Right lobe of liver (tissue), 6 donors: ENCODE data around the gene PLEKHA1. TPM values are rescaled to one million over a fixed set of nuclear protein-coding genes. Genes with fewer than 3 reads are reported as not detected.

Source experiments
- ATAC-seq, 4 donors: fragments of 200-7000 bp; cut with Tn5 transposase; one replicate each; pipeline ENCODE4 v1.9.1; 2020; ENCODE audit warnings: mild to moderate bottlenecking in 4 of 4, moderate library complexity in 4 of 4
- DNase-seq, 3 donors: peaks; one replicate each; pipeline ENCODE4 v3.0.0-alpha.2; 2020
- H3K27ac ChIP-seq, 3 donors: fragments of 200-600 bp; one replicate each; pipeline ENCODE4 v1.8.0; 2022
- H3K27me3 ChIP-seq, 2 donors: fragments of 200-600 bp; one replicate each; pipeline ENCODE4 v1.8.0; 2022
- H3K36me3 ChIP-seq, 4 donors: fragments of 200-600 bp; sonication (generic) in 1 of 4; one replicate each; pipeline versions ENCODE4 v1.5.1 to v1.8.0; 2017 to 2022; ENCODE audit warnings: control low read depth in 1 of 4
- H3K4me1 ChIP-seq, 4 donors: fragments of 200-600 bp; sonication (generic) in 1 of 4; one replicate each; pipeline versions ENCODE4 v1.5.1 to v1.8.0; 2017 to 2022; ENCODE audit warnings: control low read depth in 1 of 4
- H3K4me3 ChIP-seq, 3 donors: fragments of 200-600 bp; one replicate each; pipeline ENCODE4 v1.8.0; 2022
- H3K9me3 ChIP-seq, 4 donors: fragments of 200-600 bp; sonication (generic) in 1 of 4; one replicate each; pipeline versions ENCODE4 v1.5.1 to v1.8.0; 2017 to 2022; ENCODE audit warnings: control low read depth in 1 of 4
- POLR2A ChIP-seq: fragments of 450-650 bp; IDR thresholded peaks from one replicate; pipeline ENCODE4 v1.6.1; 2017; ENCODE audit warnings: antibody characterized with exemption, mild to moderate bottlenecking
- WGBS: methylation state at CpG from one replicate; pipeline ENCODE4 v1.1.6; 2018; ENCODE audit warnings: low coverage, low lambda C conversion rate; ENCODE audit not compliant: insufficient coverage; ENCODE audit errors: missing lambda C conversion rate; 5-methylcytosine and 5-hydroxymethylcytosine counted together
- intact Hi-C, 2 donors: fragments of 100-400 bp; cut with DNase I; formaldehyde crosslinking; loops; one replicate each; pipeline versions ENCODE4 v1.11.2 to v1.14.1; 2022
- total RNA-seq, 6 experiments: library from RNA; depleted of rRNA in 2 of 6; stranded (reverse); fragments of >200 nt in 2 of 6; fragmentation: NEBNext Ultra II Directional in 3 of 6; extraction: Animal tissue kit (Norgen Biotek cat#: 25700) in 3 of 6; gene quantifications; one replicate each; pipeline versions ENCODE4 v1.1.0 to v1.2.4, GENCODE V29; 2016 to 2023
- TF ChIP-seq, protein P1 (sequence below), 4 donors: fragments of 200-600 bp in 3 of 4; fragments of 450-650 bp in 1 of 4; IDR thresholded peaks; one replicate each; pipeline versions ENCODE4 v1.5.1 to v1.8.0; 2016 to 2022; ENCODE audit warnings: antibody characterized with exemption in 4 of 4, mild to moderate bottlenecking in 2 of 4
- donor health status: DM: no; HTN: yes; CAD: no.
- donor health status: DM: no; HTN: no; CAD: no.
- donor health status: DM: no; HTN: no; CAD: no.
- donor health status: DM: no; HTN: yes; CAD: no.
- donor health status: DM: no; HTN: yes; CAD: no.

Gene PLEKHA1
- total RNA-seq, 6 experiments from 2014 or later: 23.1 to 42.2 (median 27.5) TPM

DNA sequence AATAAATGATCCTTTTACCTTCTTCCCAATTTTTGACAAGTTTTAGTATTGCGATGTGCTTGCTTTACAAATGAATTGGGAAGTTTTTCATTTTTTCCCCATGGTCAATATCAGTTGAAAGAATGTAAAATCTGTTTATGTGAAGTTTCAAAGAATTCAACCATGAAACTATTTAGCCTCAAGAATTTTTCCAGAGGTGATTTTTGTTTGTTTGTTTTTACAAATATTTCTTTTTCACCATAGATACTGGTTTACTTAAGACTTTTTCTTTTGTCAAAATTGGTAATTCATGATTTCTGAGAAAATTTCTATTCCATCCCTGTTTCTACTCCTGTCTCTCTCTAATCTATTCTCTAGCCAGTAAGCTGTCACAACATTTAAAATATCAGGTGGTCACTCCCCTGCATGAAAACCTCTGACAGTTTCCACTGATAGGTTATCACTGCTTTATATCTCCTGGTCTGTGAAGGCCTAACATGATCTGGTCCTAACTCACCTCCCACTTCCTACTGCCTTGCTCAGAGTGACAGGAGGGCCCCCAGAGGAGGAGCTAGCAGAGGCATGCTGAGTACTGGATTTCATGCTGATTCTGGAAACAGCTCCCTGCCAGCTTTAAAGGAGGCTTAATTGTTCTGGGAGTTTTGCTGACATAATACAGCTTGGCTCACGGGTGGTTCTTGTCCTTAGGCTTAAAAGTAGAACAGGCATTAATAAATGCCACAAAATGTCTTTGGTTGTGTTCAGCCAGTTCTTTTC, 72.3 kb downstream of the PLEKHA1 start:
- Histone ChIP-seq H3K9me3 (no peaks in the 10 kb centered on the region), H3K27ac (no peak overlapping the region), H3K27me3 (no peaks in the 10 kb centered on the region), H3K4me1 (peaks cover 0 to 21% (median 8%) of the 10 kb centered on the region in 4 donors), H3K36me3 (no peaks in the 10 kb centered on the region), H3K4me3 (no peak overlapping the region)
- intact Hi-C loops: no loop called here
- TF ChIP-seq, protein P1, sequence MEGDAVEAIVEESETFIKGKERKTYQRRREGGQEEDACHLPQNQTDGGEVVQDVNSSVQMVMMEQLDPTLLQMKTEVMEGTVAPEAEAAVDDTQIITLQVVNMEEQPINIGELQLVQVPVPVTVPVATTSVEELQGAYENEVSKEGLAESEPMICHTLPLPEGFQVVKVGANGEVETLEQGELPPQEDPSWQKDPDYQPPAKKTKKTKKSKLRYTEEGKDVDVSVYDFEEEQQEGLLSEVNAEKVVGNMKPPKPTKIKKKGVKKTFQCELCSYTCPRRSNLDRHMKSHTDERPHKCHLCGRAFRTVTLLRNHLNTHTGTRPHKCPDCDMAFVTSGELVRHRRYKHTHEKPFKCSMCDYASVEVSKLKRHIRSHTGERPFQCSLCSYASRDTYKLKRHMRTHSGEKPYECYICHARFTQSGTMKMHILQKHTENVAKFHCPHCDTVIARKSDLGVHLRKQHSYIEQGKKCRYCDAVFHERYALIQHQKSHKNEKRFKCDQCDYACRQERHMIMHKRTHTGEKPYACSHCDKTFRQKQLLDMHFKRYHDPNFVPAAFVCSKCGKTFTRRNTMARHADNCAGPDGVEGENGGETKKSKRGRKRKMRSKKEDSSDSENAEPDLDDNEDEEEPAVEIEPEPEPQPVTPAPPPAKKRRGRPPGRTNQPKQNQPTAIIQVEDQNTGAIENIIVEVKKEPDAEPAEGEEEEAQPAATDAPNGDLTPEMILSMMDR (IDR thresholded peaks at IDR 0.05): no peak
- no peak for TF ChIP-seq POLR2A
- peak in 1 of 4 donors; percentile 4 for ATAC-seq
- 83% methylated on average over 2 of the region's 2 CpGs for WGBS
- DNase-seq: peak in 1 of 3 donors; percentile 6

DNA sequence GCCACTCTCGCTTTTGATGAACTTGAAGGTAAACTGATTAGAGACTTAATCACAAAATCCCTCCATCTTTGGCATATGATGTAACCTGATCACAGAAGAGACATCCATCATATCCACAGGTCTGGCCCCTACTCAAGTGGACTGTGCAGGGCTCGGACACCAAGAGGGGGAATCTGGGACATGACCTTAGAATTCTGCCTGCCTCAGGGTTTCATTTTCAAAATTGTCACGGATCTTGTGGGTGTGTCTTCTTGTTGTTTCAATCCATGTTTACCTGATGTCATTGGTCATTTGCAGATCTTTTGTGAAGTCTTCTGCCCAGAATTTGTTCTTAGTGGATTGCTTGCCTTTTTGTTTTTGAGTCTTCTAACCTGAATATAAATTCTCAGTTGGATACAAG, 74.1 kb downstream of the PLEKHA1 start:
- H3K4me3 ChIP-seq: no peak overlapping the region
- peak; percentile 25 to 63 (median 44) for ATAC-seq
- no peaks in the 10 kb centered on the region for H3K36me3 ChIP-seq
- peaks cover 0 to 21% (median 8%) of the 10 kb centered on the region in 4 donors for H3K4me1 ChIP-seq
- DNase-seq: no peak
- WGBS: 35% methylated on average over 3 of the region's 3 CpGs
- no peaks in the 10 kb centered on the region for H3K9me3 ChIP-seq
- no peaks in the 10 kb centered on the region for H3K27me3 ChIP-seq
- peak overlapping the region; percentile 21 to 75 (median 42) for H3K27ac ChIP-seq
- no peak for TF ChIP-seq POLR2A
- TF ChIP-seq, protein P1 (IDR thresholded peaks at IDR 0.05): no peak
- intact Hi-C loops: no loop called here

DNA sequence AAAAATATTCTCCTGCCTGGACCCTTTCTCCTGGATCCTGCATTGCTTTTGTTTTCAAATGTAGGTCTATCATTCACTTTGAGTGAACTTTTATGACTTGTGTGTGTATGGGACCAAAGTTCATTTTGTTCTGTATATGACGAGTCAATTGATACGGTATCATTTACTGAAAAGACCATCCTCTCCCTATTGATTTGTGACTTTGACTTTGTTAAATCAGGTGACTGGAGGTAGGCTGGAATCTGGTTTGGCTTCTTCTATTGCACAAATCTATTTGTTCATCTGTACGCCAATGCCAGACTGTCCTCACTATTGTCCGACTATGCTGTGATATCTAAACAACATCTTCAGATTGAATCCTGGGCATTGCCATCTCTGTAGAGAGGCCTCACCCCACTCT, 74.6 kb downstream of the PLEKHA1 start:
- Histone ChIP-seq H3K4me1 (peaks cover 0 to 21% (median 8%) of the 10 kb centered on the region in 4 donors), H3K27me3 (no peaks in the 10 kb centered on the region), H3K9me3 (no peaks in the 10 kb centered on the region), H3K36me3 (no peaks in the 10 kb centered on the region), H3K4me3 (no peak overlapping the region), H3K27ac (peak overlapping the region; percentile 21 to 75 (median 42))
- TF ChIP-seq, protein P1 (IDR thresholded peaks at IDR 0.05): no peak
- peak; percentile 28 for TF ChIP-seq POLR2A
- WGBS: 17% methylated on average over 4 of the region's 4 CpGs
- ATAC-seq (peak; percentile 80 to 90 (median 86)), DNase-seq (no peak)
- intact Hi-C loops: no loop called here

DNA sequence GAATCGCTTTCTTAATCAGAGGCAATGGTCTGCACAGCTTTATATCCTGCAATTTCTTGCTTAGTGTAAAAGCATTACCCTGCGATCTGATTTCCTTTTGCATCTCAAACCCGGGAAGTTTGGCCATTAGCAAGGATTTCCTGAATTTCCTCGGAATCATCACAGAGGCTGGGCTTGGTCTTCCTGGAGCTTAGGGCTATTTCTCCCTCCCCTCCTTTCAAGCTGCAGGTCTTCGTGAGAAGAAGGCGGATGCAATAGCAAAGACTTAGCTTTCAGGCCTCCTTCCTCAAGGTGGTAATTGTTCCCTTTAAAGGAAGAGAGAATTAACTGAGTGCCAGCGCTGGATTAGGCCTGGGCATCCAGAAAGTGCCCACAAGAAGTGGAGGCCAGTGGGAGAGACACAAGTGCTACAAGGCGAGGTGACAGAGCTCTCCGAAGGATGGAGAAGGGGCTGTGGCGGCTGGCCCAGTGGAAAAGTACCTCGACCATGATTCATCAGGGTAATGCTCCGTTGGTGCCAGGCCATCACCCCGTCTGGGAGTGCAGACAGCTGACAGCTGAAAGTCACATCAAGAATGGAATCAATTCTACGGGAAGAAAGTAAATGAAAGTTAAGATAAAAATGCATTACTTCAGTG, 76.0 kb downstream of the PLEKHA1 start:
- no peak for TF ChIP-seq POLR2A
- TF ChIP-seq, protein P1 (IDR thresholded peaks at IDR 0.05): no peak
- H3K27ac ChIP-seq: peak overlapping the region in 1 of 3 donors; percentile 53
- no peaks in the 10 kb centered on the region for H3K27me3 ChIP-seq
- ATAC-seq: no peak
- H3K9me3 ChIP-seq: no peaks in the 10 kb centered on the region
- no peak for DNase-seq
- H3K4me3 ChIP-seq: no peak overlapping the region
- no peaks in the 10 kb centered on the region for H3K36me3 ChIP-seq
- WGBS: 69% methylated on average over 14 of the region's 14 CpGs
- intact Hi-C loops: no loop called here
- peaks cover 0 to 21% (median 8%) of the 10 kb centered on the region in 4 donors for H3K4me1 ChIP-seq
